NCI-H146 treated with DMSO at 0.1 percent for 48 hours (cell line): ENCODE measurements around the gene ZNF362.
A peak's percentile ranks its signal among the peaks of the same experiment; 100 is the strongest.
"Not testable (repeated sequence)": the region's sequence is repeated elsewhere in the genome, so short reads cannot be mapped to it uniquely, and the experiment has no call there.

ENCODE experiments used
- DNase-seq: peaks from one replicate; lab custom pipeline; 2025; ENCODE audit not compliant: unreplicated experiment; lab: John Stamatoyannopoulos, UW

ZNF362 gene

DNA sequence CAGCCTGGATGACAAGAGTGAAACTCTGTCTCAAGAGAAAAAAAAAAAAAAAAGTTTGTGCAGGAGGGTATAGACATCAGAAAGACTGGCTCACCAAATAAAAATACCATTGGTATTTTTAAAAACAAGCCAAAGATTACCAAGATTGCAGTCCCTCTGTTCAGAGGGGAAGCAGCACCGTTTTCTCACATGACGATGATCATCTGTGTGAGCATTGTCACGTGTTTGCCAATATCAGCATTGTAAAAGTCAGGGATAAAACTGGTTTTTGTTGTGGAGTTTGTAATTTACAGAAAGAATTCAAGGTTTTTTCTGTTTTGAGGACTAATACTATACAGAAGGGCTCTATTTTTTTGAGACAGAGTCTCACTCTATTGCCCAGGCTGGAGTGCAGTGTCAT lies 26.5 kb downstream of the ZNF362 start:
- no peak for DNase-seq

GRCh38 chr1:33284049-33284448 lies 27.8 kb downstream of the ZNF362 start:
- DNase-seq, result no peak

- no peak for DNase-seq
These were observed 30.3 kb downstream of the ZNF362 start for GRCh38 chr1:33286451-33287185.

- DNase-seq, result no peak
These were observed 31.0 kb downstream of the ZNF362 start for GRCh38 chr1:33287317-33287716.

GRCh38 chr1:33288976-33289857 lies 32.9 kb downstream of the ZNF362 start:
- no peak for DNase-seq

DNA sequence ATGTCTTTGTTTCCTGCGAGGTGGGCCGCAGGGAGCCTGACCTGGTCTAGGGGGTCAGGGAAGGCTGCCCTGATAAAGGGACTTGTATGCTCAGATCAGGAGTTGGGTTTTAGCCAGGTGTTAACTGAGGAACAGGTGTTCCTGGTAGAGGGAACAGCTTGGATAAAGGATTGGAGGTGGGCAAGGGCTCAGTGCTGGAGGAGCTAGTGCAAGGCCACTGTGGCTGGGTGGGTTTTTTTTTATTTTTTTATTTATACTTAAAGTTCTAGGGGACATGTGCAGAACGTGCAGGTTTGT lies 33.5 kb downstream of the ZNF362 start:
- DNase-seq, result no peak

- not testable (repeated sequence) for DNase-seq
These were observed 34.3 kb downstream of the ZNF362 start for GRCh38 chr1:33290615-33291014.

GRCh38 chr1:33292726-33293340 lies 36.5 kb downstream of the ZNF362 start:
- DNase-seq, result no peak

DNA sequence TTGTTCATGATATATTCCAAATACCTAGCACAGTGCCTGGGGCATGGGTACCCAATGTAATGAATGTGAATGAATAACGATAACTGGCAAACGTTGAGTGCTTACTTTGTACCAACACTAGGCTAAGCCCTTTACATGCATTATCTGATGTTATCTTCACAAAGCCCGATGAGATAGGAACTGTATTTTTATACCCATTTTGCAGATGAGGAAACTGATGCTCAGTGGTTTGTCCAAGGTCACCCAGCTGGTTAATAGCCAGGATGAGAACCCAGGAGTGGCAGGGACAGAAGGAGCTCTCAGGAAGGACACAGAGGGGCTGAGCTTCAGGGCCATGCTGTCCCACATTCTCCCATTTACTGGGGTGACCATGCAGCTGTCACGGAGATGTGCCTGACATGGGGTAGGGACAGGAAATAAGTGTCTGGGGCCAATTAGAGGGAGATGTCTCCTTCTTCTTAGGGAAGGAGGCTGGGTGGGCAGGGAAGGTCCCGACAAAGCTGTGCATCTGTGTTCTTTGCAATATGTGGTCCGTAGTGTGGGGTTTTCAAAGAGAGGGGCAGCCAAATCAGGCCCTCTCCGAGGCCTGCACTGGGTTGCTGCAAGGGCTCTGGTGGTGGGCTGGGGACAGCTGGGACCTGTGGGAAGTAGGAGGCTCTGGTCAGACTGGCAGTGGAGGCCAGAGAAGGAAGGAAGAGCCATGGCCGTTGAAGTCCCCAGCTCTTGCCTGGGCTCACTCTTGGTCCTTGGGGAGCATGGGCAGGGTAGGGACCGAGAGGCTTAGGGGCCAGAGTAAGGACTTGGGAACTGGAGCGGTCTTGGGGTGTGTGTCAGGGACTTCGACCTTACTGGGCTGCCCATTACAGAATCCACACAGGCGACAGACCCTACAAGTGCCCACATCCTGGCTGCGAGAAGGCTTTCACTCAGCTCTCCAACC lies 38.0 kb downstream of the ZNF362 start:
- DNase-seq, result no peak

GRCh38 chr1:33295023-33295422 lies 38.7 kb downstream of the ZNF362 start:
- DNase-seq, result no peak

DNA sequence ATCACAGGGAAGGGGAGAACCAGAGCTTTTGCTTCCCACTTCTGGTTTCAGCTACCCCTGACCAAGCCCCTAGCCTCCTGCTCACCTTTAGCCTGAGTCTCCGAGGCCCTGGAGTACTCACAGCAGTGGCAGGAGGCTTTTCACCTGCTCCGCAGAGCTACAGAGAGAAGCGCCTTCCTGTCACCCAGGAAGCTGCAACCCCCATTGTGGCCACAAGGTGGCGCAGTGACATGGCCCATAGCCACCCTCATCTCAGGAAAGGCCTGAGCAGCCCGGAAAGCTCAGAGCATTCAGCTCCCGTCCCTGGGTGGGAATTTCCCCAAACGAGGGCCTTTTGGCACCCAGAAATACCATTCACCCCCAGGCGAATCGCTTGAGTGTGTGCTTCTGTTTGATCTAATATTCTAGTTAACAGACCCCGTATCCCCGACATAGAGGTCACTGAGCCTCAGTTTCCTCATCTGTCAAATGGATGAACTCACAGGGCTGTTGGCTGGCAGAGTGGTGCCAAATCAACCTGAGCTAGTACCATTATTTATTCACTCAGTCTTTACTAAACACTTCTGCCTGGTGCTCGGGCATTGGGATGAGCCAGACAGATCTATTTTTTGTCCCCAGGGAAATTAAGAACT lies 39.3 kb downstream of the ZNF362 start:
- peak; percentile 38 for DNase-seq

GRCh38 chr1:33296082-33296458 lies 39.8 kb downstream of the ZNF362 start:
- no peak for DNase-seq

GRCh38 chr1:33296824-33297223 lies 40.5 kb downstream of the ZNF362 start:
- DNase-seq, result no peak

DNA sequence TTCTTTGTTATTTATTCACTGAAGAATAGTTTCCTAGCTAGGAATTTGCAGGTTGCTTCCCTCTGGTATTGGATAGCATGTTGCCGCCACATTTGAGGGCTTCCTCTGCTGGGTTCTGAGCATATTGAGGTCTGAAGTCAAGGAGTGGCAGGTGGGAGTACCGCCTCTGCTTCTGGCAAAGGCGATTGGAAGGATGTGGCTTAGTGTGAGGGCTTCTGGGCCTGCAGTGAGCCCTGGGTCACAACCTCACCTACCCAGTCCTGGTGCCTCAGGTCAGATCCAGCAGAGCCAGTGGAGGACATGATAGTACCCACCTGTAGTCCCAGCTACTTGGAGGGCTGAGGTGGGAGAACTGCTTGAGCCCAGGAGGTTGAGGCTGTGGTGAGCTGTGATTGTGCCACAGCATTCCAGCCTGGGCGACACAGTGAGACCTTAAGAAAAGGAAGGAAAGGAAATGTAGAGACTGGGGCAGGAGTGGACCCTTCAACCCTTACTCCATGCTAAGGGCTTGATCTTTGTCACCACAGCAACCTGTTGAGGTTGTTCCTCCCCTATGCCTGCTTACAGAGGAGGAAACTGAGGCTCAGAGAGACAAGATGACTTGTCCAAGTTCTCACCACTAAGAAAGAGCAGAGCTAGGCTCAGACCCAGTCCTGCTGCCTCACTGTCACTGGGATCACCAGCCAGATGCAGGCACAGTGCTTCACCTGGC lies 41.8 kb downstream of the ZNF362 start:
- DNase-seq, result no peak

DNA sequence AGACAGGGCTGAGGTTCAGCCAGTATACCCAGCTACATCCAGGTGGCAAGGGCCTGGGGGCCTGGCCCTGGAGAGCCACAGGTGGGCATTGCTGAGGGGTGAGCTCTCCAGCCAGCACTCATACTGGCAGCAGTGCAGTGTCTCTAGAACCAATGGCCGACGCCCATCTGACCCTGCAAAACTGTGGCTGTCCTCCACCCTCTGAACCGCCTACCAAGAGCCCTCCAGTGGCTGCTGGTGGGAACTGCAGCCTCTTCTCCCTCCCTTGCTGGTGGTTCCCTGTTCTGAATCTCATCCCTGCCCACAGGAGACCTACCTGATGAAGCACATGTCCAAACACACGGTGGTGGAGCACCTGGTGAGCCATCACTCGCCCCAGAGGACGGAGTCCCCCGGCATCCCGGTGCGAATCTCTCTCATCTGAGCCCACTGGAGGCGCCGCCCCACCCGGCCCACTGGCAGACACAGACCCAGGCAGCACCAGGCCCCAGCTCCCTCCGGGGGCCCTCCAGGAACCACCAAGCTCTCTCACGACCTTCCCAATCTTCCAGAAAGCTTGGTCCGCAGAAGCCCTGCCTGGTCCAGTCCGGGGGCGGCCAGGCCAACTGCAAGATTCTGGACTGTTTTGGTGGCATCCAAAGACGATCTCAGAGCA lies 42.5 kb downstream of the ZNF362 start:
- DNase-seq, result peak; percentile 10

DNA sequence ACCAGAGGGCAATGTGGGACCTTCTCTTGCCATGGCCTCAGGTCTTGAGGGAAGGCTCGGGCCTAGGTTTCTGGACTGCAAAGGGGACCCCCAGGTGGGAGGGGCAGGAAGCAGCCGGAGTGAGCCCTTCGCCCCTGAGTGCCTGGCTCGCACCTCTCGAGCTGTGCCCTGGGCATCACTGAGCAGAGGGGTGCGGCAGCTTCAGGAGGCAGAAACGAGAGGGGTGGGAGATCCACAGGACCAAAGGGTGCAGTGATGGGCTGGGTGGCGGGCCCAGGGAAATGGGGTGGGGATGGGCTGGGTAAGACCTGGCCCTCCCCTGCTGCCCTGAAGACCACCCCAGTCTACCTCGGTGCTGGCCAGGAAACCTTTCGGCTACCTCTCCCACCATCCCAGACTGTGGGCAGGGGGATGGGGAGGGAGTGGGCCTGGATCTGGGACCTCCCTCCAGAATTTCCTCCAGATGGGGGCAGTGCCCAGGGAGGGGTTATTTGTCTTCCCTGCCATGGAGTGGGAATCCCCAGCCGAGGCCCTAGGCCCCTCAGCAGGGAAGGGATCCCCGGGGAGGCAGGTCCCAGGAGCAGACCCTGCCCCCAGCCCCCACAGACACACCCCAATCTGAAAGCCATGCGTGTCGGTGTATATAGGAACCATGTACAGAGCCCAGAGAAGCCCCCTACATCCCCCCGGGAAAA lies 43.3 kb downstream of the ZNF362 start:
- DNase-seq, result no peak

DNA sequence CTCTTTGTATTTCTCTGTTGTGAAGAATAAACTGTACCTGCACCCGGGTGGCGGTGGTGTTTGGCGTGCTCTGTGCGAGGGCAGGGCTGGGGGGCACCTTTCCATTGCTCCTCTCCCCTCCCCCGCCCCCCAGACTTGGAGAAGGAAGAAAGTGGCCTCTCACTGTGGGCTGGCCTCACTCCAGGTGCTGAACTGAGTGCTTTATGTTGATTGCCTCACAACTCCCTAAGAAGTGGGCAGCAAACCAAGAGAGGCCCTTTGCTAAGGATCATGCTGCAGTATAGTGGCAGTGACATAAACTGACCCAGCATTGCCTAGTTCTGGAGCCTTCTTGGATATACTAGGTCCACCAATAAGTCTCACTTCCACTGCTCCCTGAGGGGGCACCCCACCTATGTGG lies 44.4 kb downstream of the ZNF362 start:
- no peak for DNase-seq

DNA sequence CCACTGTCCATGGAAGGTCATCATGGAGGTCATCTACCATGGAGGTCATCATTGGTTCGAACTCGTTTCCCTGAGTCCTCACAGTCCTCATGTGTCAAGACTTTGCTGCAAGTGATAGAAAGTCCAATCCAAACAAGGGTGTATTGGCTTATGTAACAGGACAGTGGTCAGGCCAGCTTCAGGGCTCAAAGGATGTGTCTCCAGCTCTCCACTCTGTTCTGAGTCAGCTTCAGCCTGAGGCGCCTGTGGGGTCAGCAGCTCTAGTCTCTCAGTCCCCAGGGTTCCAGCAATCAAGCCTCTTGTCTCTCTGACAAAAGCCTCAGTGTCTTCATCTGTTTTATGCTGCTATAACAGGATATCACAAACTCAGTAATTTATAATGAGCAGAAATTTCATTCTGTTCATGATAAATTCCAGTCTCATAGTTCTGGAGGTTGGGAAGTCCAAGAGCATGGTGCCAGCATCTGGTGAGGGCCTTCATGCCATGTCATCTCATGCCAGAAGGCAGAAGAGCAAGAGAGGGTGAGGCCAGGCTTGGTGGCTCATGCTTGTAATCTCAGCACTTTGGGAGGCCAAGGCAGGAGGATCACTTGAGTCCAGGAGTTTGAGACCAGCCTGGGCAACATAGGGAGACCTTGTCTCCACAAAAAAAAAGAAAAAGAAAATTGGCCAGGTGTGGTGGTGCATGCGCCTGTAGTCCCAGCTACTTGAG lies 45.1 kb downstream of the ZNF362 start:
- no peak for DNase-seq
